Hypothalamus (tissue), 51 donors: ENCODE results near the gene ALPI.
"Not testable (repeated sequence)": the region's sequence is repeated elsewhere in the genome, so short reads cannot be mapped to it uniquely, and the experiment has no call there.

Source experiments
- DNase-seq, 51 donors: peaks; one replicate each; lab custom pipeline; 2025; lab: John Stamatoyannopoulos, UW

Gene ALPI

DNA sequence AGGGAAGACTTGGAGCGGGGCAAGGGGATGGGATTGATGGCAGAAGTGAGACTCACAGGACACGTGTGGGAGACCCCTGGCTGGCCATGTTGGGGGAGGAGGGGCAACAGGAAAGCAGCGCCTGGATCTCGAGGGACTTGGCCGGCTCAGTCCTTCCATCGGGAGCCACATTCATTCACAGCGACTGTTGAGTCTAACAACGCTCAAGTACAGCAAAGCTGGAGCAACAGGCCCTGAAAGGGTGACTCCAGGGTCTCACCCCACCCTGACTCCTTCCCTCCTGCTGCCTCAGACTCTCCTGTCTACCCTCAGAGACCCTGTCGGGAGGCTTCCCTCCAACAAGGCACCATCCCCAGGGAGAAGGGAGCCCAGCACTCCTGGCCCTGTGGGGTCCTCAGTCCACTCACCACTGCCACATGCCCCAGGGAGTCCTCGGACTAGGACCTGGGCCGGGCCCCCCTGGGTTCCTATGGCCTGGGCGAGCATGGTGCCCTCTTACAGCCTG, 14.8 kb upstream of the ALPI start:
- DNase-seq, result no peak

- not testable (repeated sequence) for DNase-seq
These were observed 14.0 kb upstream of the ALPI start for GRCh38 chr2:232441922-232442321.

DNA sequence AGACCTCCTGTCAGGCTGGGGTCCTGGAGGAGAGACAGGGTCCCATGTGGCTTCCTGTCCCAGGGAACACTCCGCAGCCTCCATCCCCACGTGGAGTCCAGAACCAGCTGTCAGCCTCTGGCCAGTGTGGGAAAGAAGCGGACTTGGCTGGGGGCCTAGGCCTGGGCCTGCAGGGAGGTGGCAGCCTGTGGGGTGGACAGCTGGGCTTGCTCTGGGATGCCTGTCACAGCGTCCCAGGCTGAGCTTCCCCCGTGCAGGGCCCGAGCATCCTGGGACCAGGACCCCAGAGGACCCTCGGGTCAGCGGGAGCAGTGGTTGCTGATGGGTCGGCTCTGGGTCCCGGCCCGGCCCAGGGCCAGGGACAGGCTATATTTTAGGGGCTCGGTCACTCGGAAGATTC, 13.5 kb upstream of the ALPI start:
- not testable (repeated sequence) for DNase-seq

DNA sequence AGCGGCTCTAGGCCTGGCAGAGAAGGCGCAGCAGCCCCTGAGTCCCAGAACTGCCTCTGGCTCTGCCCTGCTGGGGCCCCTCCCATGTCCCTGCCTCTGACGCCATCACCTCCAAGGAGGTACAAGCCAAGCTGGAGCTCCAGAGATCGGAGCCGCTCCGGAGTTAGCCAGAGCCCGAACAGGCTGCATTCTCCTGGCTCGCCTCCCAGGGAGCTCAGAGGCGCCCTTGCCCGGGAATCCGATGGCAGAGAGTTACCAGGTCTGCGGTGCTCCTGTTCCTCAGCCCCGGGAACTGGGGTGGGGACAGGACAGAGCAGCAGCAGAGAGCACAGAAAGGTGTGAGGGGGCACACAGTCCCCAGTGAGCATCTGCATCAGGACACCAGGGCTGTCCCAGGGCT, 12.9 kb upstream of the ALPI start:
- not testable (repeated sequence) for DNase-seq

- not testable (repeated sequence) for DNase-seq
These were observed 12.1 kb upstream of the ALPI start for GRCh38 chr2:232443669-232444408.

DNA sequence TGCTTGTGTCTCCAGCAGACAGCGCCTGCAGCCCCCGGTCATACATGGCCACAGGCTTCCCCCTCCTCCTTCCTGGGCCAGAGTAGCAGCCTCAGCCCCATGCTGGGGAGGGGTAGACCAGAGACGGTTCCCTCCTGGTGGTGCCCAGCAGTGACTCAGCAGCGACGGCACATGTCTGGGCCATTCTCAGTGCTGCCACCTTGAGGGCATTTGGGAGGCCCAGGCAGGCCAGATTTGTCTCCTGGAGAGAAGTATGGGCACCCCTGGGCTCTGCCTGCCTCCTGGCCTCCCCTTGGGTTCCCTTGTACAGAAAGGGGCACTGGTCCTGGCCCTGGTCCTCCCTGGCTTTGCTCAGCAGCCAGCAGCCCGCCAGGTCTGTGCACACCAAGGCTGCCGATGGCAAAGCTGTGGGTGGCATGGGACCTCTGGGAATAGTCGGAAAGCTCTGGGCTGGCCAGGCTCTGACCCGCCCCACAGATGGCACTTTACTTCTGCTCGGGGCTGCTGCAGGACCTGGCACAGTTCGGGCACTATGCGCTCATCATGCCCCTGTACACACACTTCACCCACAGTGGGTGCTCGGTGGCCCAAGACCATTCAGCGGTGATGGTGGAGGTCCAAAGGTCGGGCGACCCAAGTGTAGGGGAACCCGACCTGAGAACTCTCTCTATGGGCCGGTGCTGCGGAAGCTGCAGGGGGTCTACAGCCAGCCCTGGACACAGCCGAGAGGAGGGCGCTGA, 11.4 kb upstream of the ALPI start:
- peak in 5 of 51 donors; percentile 7 to 31 (median 11) for DNase-seq

GRCh38 chr2:232445149-232445885, 10.6 kb upstream of the ALPI start:
- not testable (repeated sequence) for DNase-seq

- DNase-seq, result not testable (repeated sequence)
These were observed 9.6 kb upstream of the ALPI start for GRCh38 chr2:232446266-232446777.

DNA sequence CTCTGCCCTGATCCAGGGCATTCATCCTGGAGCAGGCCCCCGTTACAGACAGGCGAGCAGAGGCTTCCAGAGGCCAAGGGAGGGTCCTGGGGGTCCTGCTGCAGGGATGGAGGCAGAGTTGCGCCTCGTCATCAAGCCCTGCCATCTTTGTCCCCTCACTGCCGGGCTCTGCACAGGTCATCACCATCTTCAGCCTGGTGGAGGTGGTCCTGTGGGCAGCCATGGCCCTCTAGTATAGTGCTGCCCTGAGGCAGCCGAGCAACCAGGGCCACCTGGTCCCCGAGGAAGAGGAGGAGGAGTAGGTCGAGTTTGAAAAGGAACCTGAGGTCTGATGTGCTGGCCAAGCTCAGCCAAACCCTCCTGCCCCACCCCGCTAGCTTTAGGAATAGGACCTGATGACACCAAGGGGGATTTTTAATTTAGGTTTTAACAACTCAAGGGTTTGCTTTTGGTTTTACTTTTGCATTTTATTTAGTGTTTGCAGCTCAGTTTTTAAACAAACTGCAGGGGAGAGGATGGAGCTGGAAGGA, 8.8 kb upstream of the ALPI start:
- DNase-seq, result no peak

DNA sequence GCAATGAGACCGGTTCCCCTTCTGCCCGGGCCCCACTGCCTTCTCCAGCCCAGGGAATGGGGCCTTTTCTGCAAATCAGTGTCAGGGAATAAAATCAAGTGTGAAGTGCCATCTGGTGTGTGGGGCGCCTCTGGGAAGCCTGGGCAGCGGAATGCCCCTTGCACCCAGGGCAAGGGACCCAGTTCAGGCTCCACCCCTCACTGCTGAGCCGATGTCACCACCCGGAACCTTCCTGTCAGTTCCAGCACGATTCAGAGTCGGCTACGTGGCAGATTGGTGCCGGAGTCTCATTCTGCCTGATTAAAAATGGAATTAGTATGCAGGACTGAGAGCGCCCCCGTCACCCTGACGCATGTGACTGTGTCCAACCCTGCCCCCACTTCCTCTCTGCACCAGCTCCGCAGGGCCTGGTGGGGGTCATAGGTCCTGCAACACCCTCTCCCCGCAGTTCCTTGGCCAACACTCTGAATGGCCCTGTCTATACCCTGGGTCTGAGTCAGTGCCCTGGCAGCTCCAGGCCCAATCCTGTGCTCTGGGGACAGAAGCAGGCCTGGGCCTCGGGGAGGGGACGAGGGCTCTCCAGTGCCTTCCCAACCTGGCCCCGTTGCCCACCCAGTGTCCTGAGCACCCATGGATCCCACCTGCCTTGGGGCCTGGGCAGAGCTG, 8.2 kb upstream of the ALPI start:
- peak in 13 of 51 donors; percentile 19 to 62 (median 35) for DNase-seq

GRCh38 chr2:232448304-232448690, 7.7 kb upstream of the ALPI start:
- peak in 4 of 51 donors; percentile 25 to 50 (median 45) for DNase-seq

GRCh38 chr2:232449964-232450363, 6.0 kb upstream of the ALPI start:
- no peak for DNase-seq

DNA sequence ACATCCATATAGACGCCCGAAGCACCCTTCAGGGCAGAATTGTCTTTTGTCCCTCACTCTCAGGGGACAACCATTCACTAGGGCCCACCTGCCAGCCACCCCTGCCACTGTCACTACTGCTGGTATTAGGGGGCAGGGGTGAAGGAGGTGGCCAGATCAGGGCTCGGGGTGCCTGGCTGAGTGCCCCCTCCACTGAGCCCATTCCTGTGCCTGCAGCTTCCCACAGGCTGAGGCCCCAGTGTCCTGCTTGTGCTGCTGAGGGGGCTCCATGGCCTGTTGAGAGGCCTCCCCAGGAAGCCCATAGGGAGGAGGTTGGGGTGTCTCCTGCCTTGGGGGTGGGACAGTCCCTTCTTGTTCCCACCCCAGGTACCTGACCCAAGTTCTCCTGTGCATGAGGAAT, 4.3 kb upstream of the ALPI start:
- not testable (repeated sequence) for DNase-seq

- no peak for DNase-seq
These were observed 1.3 kb upstream of the ALPI start for GRCh38 chr2:232454630-232455029.

GRCh38 chr2:232456296-232457120, 555 bp downstream of the ALPI start:
- DNase-seq, result no peak

GRCh38 chr2:232457121-232458011, 1.4 kb downstream of the ALPI start:
- no peak for DNase-seq

GRCh38 chr2:232458051-232458660, 2.2 kb downstream of the ALPI start:
- DNase-seq, result no peak
